ENCODE measurements around the gene ZNF341. TPM values are rescaled to one million over a fixed set of nuclear protein-coding genes. Genes with fewer than 3 reads are reported as not detected.

The ZNF341 gene
- total and polyA plus RNA-seq, 2 of the 8 experiments (the other 6 are each of a cell fraction or from before 2014, with no cell fraction given): 5.8 to 6.4 TPM

GRCh38 chr20:33812152-33812849 lies 80.5 kb downstream of the ZNF341 start:
- H3K23ac ChIP-seq (ENCODE audit: insufficient read length): no peak overlapping the region
- peaks cover 9% of the 10 kb centered on the region for H3K23me2 ChIP-seq (ENCODE audit: low read depth, low read length)
- peaks cover 12 to 18% of the 10 kb centered on the region in 2 experiments for H4K20me1 ChIP-seq (replicated peaks in 1 of 2; ENCODE audit: control insufficient read depth in 1 of 2, insufficient read depth in 2 of 2, low read length in 2 of 2)
- H2BK120ac ChIP-seq (replicated peaks; ENCODE audit: low read depth, low read length): no peak overlapping the region
- peak overlapping the region; percentile 72 to 92 (median 84) for H3K9ac ChIP-seq (replicated peaks in 1 of 4; ENCODE audit: extremely low read depth in 1 of 4, low read depth in 3 of 4, low read length in 3 of 4)
- CTCF ChIA-PET (ENCODE audit: partially characterized antibody): interaction anchor here (1.2 to 3.9 kb wide), 3 partner anchors 20 to 46 kb away, joined by 3 to 17 read pairs (median 4); no protein-coding TSS in a partner anchor
- peaks cover 23% of the 10 kb centered on the region for H3K79me1 ChIP-seq (ENCODE audit: low read depth, low read length)
- H3K56ac ChIP-seq (replicated peaks; ENCODE audit: insufficient read length, low read depth, low read length): no peak overlapping the region
- H3K79me2 ChIP-seq (ENCODE audit: control insufficient read depth in 1 of 2, insufficient read depth in 2 of 2, low read length in 2 of 2): peaks cover 25 to 59% of the 10 kb centered on the region in 2 experiments
- H3K4me1 ChIP-seq (replicated peaks in 1 of 4; ENCODE audit: control insufficient read depth in 3 of 4, insufficient read depth in 4 of 4, low read length in 3 of 4): peaks cover 3 to 8% (median 6%) of the 10 kb centered on the region in 4 experiments; a peak in 6 of 7 replicates
- 0 out of 2 replicates have a peak overlapping the region, but pooled peaks have one; percentile 61 for H2BK15ac ChIP-seq (ENCODE audit: low read length)
- H2BK5ac ChIP-seq (ENCODE audit: low read depth, low read length): peak overlapping the region; percentile 68; the same call in 1 of the 2 replicates
- no peaks in the 10 kb centered on the region for H3K27me3 ChIP-seq (replicated peaks in 1 of 4; ENCODE audit: control insufficient read depth in 3 of 4, extremely low read depth in 1 of 4, insufficient read depth in 3 of 4, low read length in 3 of 4)
- H3K36me3 ChIP-seq (ENCODE audit: control insufficient read depth in 2 of 4, insufficient read depth in 4 of 4, low read length in 3 of 4): peaks cover 0 to 6% (median 0%) of the 10 kb centered on the region in 4 experiments; a peak in 1 of 8 replicates
- no peak for FAIRE-seq
- H3K9me3 ChIP-seq (ENCODE audit: insufficient read depth in 2 of 2, low read depth in 1 of 2, low read length in 1 of 2): no peaks in the 10 kb centered on the region
- no peak overlapping the region for H2BK20ac ChIP-seq (ENCODE audit: low read length)
- H4K5ac ChIP-seq (ENCODE audit: insufficient read length, low read depth, low read length): no peak overlapping the region
- peak overlapping the region; percentile 77 to 96 (median 94) for H3K4me3 ChIP-seq (ENCODE audit: extremely low read depth in 1 of 4, insufficient read depth in 2 of 4, low read depth in 3 of 4, low read length in 4 of 4)
- DNase-seq (ENCODE audit: low read depth in 1 of 2, low spot score in 2 of 2): no peak
- 0 out of 2 replicates have a peak overlapping the region, but pooled peaks have one; percentile 68 for H2BK12ac ChIP-seq (ENCODE audit: low read depth, low read length)
- no peak overlapping the region for H2AK5ac ChIP-seq (ENCODE audit: low read depth, low read length)
- H3K4me2 ChIP-seq (ENCODE audit: insufficient read depth in 1 of 2, low read depth in 2 of 2, low read length in 2 of 2): peak overlapping the region; percentile 93 to 98
- peak overlapping the region; percentile 70 for H3K27ac ChIP-seq (ENCODE audit: low read depth, low read length)
- no peak overlapping the region for H4K91ac ChIP-seq (replicated peaks; ENCODE audit: insufficient read length, low read length)
- 18% methylated on average over 14 of the region's 14 CpGs; no CpG with 5 or more reads in 1 of the 2 experiments for WGBS, 2 experiments (ENCODE audit: extremely low coverage in 1 of 2, insufficient coverage in 1 of 2, insufficient read length in 1 of 2, insufficient replicate concordance in 2 of 2, low coverage in 1 of 2, low lambda C conversion rate in 2 of 2, missing lambda C conversion rate in 1 of 2)
- TF ChIP-seq JUND (IDR thresholded peaks at IDR 0.05; ENCODE audit: low read length) (peak; percentile 62; the same call in 1 of the 2 replicates), ASH2L (IDR thresholded peaks at IDR 0.05; ENCODE audit: low read length) (peak; percentile 54), SIRT6 (IDR thresholded peaks at IDR 0.05; ENCODE audit: low read length) (no peak)
- no peak overlapping the region for H3K14ac ChIP-seq (ENCODE audit: insufficient read length)
- H3K4ac ChIP-seq (replicated peaks; ENCODE audit: insufficient read length, low read depth, low read length): no peak overlapping the region
- no peak overlapping the region for H2AFZ ChIP-seq (ENCODE audit: low read length)
- peak overlapping the region; percentile 72; the same call in 1 of the 2 replicates for H4K8ac ChIP-seq (ENCODE audit: extremely low read depth, insufficient read depth, low read length)
- H3K18ac ChIP-seq (ENCODE audit: extremely low read depth, low read length): no peak overlapping the region
- POLR2A ChIA-PET (ENCODE audit: partially characterized antibody): interaction anchor here (1.1 to 5.6 kb wide), 3 partner anchors 13 to 300 kb away, joined by 3 to 21 read pairs (median 4); partner anchors contain the start of gene EIF2S2

All from H1 (cell line).